ENCODE data around the gene NTM. TPM values are rescaled to one million over a fixed set of nuclear protein-coding genes. Genes with fewer than 3 reads are reported as not detected.

The NTM gene
- total RNA-seq, 2 donors from 2014 or later = 19.1 to 44.7 TPM

DNA sequence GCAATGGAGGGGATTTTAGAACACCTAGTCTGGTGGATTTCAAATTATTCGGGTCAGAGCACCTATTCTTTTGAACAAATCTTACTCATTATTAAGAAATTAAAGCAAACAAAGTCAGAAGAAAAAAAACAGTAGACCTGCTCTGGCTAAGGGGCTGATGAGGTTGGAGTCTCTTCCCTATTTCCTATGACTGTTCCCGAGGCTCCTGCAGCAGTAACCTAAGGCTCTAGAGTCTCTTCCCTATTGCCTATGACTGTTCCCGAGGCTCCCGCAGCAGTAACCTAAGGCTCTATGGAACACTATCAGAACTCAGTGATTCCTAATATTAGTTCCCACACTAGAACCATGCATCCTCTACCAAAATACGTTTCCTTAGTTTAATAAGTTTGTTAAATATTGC is 607.9 kb downstream of the NTM start:
- Histone ChIP-seq H3K27me3 (no peaks in the 10 kb centered on the region), H3K9me3 (no peaks in the 10 kb centered on the region), H3K36me3 (no peaks in the 10 kb centered on the region)

DNA sequence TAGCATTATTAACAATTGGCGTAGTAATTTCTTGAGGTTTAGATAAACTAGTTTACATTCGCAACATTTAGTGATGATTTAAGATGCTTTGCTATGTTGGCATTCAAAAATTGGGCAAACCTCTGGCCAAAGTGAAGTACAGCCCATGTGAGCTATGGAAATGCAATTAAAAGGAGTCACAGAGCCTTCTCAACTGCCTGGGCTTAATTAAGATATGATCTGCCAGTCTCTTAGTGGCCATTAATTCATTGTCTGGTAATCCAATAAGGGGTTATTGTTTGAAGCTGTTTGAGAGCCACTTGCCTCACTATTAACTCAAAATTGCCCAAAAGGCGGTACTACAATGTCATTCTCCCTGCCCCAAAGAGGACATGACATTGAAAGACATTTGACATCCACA is 608.9 kb downstream of the NTM start:
- Histone ChIP-seq H3K4me3 (no peak overlapping the region), H3K4me1 (peaks cover 0 to 31% of the 10 kb centered on the region in 2 donors), H3K27ac (no peak overlapping the region), H3K27me3 (no peaks in the 10 kb centered on the region), H3K9me3 (no peaks in the 10 kb centered on the region), H3K36me3 (no peaks in the 10 kb centered on the region)
- TF ChIP-seq, protein P1, sequence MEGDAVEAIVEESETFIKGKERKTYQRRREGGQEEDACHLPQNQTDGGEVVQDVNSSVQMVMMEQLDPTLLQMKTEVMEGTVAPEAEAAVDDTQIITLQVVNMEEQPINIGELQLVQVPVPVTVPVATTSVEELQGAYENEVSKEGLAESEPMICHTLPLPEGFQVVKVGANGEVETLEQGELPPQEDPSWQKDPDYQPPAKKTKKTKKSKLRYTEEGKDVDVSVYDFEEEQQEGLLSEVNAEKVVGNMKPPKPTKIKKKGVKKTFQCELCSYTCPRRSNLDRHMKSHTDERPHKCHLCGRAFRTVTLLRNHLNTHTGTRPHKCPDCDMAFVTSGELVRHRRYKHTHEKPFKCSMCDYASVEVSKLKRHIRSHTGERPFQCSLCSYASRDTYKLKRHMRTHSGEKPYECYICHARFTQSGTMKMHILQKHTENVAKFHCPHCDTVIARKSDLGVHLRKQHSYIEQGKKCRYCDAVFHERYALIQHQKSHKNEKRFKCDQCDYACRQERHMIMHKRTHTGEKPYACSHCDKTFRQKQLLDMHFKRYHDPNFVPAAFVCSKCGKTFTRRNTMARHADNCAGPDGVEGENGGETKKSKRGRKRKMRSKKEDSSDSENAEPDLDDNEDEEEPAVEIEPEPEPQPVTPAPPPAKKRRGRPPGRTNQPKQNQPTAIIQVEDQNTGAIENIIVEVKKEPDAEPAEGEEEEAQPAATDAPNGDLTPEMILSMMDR (IDR thresholded peaks at IDR 0.05) = no peak
- DNase-seq (ENCODE audit: low spot score) = no peak

More for the DNA sequence above, 607.9 kb downstream of the NTM start:
- TF ChIP-seq, protein P1 (IDR thresholded peaks at IDR 0.05) = no peak
- no peak for DNase-seq (ENCODE audit: low spot score)
- peaks cover 0 to 31% of the 10 kb centered on the region in 2 donors for H3K4me1 ChIP-seq
- H3K27ac ChIP-seq = no peak overlapping the region
- no peak overlapping the region for H3K4me3 ChIP-seq

DNA sequence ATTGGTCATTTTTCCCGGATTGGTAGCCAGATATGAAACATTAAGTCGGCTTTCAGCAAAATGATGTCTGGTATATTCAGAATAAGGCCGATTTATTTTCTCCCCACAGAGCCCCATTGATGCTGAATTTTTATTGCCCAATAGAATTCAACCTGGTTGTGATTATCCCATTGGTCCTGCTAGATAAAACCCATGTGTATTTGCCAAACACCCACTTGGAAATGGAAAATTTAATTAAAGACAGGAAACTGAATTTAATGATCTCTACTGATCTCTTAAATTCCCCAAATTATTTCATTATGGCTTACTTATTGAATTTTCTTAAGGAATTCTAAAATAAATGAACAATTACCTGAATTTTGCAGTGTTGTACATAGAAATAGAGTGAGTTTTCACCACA is 609.8 kb downstream of the NTM start:
- DNase-seq (ENCODE audit: low spot score) = no peak
- H3K27ac ChIP-seq = peak overlapping the region; percentile 75 to 95
- no peaks in the 10 kb centered on the region for H3K27me3 ChIP-seq

DNA sequence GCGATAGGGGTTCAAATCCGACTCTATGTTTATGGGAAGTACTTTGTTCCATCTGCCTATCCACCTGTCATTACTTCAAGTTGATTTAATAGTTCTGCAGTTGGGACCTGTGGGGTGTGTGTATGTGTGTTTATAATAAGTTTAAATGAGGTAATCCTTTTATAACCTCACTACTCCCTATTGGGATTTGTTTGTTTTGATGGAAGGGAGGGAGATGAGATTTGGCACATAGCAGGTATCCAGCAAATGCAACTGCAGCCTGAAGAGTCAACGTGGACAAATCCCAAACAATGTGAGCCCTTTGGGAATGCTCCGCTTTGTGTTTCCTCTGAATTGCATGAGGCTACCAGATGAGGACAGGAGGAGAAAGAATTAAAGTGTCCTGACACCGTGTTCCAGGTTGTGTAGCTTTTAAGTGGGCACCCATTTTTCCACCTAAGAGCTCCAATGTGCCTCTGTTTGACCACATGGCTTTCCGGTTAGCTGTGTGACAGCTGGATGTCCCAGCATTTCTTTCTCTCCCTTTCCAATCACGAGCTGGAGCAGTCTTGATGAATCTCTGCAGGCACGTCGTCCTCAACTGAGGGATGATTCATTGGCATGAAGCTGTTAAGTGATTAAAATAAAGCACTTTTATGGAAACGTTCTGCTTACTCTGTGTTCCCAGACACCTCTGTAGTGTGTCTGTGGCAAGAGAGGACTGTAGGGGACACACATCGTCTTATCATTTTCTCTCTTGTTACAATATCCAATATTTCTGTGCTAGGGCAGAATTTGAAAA is 610.7 kb downstream of the NTM start:
- H3K27me3 ChIP-seq = no peaks in the 10 kb centered on the region
- no peaks in the 10 kb centered on the region for H3K36me3 ChIP-seq
- no peak for DNase-seq (ENCODE audit: low spot score)
- no peaks in the 10 kb centered on the region for H3K9me3 ChIP-seq
- H3K4me3 ChIP-seq = no peak overlapping the region
- peaks cover 0 to 31% of the 10 kb centered on the region in 2 donors for H3K4me1 ChIP-seq
- H3K27ac ChIP-seq = peak overlapping the region; percentile 75 to 95
- TF ChIP-seq, protein P1 (IDR thresholded peaks at IDR 0.05) = no peak

More for the DNA sequence above, 609.8 kb downstream of the NTM start:
- peaks cover 0 to 31% of the 10 kb centered on the region in 2 donors for H3K4me1 ChIP-seq
- no peaks in the 10 kb centered on the region for H3K9me3 ChIP-seq
- H3K36me3 ChIP-seq = no peaks in the 10 kb centered on the region
- TF ChIP-seq, protein P1 (IDR thresholded peaks at IDR 0.05) = no peak
- H3K4me3 ChIP-seq = no peak overlapping the region

DNA sequence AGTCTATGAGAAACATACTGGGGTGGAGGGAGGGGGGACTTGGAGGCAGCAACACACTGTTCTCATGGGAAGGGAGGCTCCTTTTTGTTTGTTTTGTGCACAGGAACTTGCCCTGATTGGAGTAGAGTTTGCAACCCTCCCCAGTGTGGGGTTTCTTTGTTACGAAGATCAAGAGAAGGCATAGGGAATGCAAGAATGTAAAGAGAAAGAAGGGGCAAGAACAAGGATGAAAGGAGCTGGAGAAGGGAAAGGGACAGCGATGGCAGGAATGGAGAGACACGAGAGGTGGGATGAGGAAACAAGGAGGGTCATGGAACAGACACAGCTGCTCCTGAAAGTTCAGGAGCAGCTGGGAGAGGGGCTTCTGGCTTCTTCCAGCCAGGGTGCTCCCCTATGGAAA is 611.7 kb downstream of the NTM start:
- Histone ChIP-seq H3K36me3 (no peaks in the 10 kb centered on the region), H3K9me3 (no peaks in the 10 kb centered on the region), H3K27ac (peak overlapping the region; percentile 74 to 95), H3K4me3 (no peak overlapping the region), H3K27me3 (no peaks in the 10 kb centered on the region), H3K4me1 (peaks cover 0 to 31% of the 10 kb centered on the region in 2 donors)
- TF ChIP-seq, protein P1 (IDR thresholded peaks at IDR 0.05) = no peak
- DNase-seq (ENCODE audit: low spot score) = no peak
